NCI-H1092 (cell line): ENCODE measurements around the gene PDE11A.

Source experiments
- DNase-seq: peaks from one replicate; lab custom pipeline; 2025; lab: John Stamatoyannopoulos, UW

Gene PDE11A

DNA sequence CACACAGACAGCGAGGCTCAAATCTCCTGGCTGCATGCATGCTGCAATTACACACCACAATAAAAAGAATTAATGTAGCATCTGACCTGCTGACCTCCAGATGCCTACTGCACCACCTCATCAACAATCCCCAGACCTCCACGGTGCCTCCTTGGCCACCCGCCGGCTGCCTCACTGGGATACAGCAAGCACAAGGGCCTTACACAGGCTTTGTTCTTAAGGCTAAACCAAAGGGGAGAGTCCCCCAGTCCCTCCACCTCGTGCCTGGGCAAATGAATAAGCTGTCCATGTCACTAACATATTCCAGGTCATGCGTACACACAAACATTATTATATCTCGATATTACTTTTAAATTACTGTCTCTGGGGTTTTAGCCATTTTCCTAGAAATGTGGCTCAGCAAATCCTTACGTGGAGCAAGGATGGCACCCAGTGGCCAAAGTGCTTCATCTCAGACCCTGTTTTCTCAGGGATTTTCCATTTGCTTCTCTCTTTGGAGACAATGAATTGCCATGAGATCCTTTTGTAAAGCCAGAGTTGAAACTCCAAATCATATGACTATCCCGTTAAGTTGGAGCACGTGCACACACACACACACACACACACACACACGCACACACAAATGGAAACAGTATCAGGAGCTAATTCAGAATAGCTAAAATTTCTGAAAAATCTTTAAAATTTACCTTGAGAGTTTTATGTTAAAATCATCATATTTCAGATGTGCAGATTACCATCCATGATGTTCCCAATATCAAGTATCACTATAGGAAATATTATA is 313.8 kb downstream of the PDE11A start:
- no peak for DNase-seq

DNA sequence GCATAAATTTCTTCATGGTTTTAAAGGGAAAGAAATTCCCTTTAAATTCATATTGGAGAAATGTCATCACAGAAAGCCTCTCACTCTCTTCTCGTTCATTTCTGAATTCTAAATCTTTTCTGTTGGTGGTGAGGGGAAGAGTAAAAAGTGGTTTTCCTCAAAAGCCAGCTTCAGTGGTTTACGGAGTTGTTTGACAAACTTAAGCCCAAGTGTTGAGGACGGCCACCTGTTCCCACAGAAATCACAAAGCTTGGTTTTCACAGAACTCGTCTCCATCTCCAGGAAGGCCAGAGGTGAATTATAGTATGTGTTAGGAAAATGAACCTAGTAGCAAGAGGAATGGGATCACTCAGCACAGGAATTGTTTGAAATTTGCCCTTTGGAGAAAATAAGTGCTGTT is 316.2 kb downstream of the PDE11A start:
- DNase-seq, result no peak

DNA sequence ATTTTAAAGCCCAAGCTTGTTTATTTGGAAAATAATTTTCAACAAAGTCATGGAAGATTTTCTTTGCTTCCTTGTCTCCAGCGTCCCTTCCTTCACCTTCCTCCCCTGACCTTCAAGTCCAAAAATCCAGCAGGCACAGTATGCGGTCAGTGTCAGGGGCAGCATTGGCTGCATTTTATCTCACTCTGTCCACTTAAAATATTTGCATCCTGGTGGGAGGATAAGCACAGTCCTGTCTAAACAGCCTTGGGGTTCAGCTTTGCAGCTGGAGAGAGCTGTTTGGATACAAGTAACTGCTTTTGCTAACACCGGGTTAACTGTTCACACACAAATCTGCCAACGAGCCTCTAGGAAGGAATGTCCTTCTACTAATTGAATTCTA is 318.1 kb downstream of the PDE11A start:
- no peak for DNase-seq

DNA sequence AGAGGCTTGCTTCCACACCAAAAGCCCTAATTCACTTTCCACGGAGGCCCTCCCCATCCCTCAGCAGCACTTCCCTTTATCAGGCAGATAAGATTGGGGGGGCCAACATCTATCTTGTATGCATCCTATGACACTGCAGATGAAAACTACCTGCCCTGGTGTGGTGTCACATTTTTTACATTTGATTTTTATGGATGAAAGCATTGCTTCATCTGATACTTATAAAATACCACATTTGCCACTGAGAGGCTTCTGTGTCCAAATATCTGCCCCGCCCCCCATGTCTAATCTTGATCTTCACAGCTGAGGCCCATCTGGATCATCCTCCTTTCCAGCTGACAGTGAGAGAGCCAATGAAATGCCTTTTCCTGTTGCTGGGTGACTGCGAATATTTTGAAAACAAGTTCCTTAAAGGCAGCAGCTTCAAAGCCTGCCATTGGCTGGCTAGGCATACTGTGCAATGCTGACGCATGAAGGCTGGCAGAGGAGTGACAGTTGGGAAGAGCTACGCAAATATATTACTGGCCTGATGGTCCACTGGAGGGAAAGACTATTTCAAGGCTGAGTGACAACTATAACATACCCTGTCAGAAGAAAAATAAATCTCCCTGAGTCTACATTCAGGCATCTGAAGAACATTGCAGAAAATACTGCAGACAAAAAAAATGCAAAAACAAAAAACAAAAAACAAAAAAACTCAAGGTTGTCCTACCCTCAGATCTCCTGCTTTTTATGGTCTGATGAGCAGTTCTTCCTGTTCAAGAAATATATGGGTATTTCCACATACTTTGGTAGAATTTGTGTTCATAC is 318.7 kb downstream of the PDE11A start:
- no peak for DNase-seq

DNA sequence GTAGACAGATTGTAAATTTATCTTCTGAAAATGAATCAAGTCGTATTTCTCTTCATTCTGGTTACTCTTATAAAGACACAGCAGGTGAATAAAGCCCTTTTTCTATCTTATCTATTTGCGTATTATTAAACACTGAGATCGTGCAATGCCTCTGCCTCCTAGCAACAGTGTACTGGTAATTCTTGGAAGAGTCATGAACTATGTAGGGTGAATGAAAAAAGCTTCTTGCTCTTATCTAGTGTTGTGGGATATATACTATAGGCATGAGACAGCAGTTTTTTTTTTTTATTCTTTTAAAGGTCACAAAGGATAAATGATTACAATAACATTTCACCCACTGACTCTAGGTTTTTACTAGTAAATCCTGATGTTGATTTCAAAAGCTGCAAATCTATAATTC is 324.2 kb downstream of the PDE11A start:
- DNase-seq, result no peak

DNA sequence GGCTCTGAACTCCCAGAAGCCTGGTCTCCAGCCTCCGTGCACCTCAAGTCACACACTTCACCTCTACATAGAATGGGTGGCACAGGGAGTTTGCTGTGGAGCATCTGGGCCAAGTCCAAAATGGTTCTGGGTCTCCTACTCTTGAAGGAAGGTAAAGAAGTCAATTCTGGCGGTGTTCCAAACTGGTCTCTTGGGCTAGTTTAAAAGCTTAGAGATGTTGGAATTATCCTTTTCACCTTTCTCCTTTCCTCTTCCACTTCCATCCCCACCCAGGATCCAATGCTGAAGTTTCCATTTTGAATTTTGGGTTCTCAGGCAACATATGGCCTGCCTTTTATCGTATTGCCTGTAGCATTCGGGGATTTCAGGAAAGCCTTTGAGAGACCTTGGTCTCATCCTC is 325.2 kb downstream of the PDE11A start:
- DNase-seq, result no peak

DNA sequence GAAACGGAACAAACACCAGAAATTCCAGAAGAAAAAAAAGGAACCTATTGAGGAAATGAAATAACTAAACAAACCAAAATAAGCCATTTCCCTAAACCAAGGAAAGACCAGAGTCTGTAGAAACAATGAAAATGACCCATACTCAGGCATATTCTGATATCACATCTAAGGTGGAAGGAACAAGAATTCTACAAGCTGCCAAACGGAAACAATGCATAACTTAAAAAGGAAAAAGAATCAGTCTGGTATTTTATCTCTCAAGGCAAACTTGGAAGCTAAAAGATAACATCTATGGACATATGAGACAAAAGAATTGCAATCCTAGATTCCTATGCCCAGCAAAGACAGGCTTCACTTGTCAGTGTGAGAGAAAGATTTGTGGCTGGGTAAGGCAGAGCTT is 326.2 kb downstream of the PDE11A start:
- no peak for DNase-seq

DNA sequence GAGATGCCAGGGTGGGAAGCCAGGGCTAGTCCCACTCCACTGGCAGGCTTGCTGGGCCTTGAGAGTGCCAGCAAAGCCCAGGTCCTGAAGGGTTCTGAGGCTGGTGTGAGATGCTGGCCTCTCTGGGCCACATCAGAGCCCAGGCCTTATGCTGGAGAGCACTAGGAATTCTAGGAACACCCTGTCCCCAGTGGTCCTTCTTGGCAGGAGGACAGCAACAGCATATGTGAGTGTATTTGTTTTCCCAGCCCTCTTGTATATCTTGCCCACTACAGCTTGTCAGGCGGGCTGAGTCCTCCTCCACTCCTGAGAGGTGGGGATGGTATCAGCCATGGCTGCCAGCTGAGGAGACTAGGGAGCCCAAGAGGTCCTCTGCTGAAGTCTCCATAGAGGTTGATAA is 327.0 kb downstream of the PDE11A start:
- no peak for DNase-seq

DNA sequence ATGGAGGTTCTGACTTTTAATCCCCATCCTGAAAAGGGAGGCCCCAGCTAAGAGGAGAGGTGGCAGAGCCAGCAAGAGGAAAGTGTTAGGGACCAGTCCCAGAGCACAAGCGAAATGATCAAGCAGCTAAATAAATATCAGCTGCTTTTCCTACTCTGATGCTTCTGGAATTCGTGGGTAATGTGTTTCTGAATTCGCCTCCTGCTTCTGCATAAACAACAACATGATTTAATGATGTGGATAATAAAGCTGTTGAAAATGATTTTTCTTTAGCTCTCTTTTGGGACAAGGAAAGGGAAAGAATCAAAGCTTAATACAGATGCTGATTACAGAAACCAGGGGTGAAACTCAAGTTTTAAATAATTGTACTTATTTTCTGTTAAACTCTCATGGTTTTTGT is 329.7 kb downstream of the PDE11A start:
- DNase-seq, result no peak

DNA sequence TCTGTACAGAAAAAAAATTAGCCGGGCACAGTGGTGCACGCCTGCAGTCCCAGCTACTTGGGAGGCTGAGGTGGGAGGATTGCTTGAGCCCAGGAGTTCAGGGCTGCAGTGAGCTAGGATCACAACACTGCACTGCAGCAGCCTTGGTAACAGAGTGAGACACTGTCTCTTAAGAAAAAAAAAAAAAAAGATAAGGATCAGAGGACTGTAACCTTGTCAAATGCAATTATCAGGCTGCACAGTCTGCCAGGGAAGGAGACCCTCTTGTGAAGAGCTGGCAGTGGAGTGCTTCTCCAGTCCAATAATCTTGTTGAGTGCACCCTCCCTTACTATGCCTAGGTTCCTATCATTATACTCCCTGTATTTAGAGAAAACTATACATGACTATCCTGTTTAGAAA is 330.7 kb downstream of the PDE11A start:
- DNase-seq, result no peak

DNA sequence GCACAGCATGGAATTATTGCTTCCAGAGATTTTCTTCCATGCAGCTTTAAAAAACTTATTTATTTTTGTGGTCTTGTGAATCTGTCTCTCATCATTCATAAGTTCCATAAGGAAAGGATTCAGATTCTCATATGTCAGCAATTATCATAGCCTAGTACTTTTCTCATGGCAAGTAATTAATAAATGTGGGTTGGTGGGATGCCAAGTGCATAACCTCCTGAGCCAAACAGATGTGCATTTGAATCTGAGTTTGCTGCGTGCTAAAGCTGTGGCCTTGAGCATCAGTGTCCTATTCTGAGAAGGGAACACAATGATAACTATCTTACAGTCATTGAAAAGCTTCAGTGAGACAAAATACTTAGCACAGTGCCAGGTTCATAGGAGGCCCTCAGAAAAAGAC is 331.9 kb downstream of the PDE11A start:
- no peak for DNase-seq

DNA sequence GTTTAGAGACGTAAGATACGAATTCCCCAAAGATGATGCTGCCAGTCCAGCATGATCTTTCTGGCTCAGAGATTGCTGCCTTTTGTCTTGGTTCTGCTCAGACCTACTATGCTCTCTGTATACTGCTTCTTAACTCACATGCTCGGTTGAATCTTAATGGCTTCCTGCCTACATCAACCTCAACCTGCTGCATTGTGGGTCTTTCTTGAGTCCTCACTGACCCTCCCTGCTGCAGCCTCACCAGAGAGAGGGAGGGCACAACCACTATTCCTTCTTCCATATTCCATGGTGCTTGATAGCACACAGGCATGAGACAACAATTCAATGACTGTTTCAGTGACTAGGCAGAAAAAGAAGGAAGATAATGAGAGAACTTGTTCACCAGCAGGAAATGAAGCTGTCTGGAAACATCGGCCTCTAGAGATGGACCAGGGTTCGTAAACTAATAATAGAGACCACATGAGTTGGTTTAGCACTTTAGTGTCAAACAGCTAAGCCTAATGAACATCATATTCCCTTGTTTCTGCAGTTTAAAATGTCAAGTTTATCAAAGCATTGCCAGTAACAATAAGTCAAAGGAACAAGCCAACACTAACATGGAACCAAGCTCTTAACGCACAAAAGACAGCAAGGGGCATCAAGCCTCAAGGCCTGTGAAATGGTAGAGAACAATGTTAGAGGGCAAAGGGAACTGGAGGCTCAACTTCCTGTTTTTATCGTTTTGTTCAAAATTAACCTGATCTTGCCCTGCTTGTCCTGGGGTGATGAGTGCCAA is 333.9 kb downstream of the PDE11A start:
- no peak for DNase-seq

DNA sequence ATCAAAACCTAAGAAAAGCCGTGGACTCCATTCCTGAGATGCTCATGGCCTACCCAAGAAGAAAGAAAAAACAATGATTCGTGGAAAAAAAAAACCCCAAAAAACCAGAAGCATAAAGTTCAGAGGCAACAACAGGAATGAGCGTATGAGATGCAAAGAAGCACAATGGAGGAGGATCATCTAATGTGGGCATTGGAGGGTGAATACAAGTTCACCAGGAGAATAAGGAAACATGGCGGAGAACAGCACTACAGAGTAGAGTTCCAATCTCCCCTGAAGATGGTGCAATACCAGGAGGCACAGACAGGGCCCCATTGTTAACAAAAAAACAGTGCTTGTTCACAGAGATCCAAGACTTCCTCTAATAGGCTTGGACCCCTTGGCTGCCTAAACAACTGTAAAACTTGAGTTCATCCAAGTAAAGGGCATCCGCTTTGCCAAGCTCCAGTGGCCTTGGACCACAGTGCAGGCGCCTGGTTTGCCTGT is 337.2 kb downstream of the PDE11A start:
- DNase-seq, result no peak

DNA sequence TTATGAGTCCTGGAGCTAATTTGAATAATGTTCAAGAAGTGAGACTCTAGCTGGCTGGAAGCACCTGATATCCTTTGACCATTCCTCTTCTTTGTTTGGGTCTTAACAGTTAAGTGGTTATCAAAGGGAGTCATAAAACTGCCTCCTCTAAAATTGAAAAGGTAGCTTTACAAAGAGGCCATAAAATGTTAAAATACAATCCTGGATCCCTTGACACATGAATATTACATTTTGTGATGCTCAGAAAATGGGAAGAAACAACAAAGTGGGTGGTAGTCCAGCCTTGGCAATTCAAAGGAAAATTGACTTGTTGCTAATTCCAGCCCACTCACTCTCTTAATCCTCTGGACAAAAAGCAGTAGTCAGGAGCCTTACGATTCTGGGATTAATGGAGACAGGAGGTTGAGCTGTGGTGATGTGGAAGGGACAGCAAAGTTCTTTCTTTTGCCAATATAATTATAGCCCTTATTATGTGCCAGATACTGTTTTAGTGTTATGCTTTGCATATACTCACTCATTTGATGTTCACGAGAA is 339.2 kb downstream of the PDE11A start:
- no peak for DNase-seq

DNA sequence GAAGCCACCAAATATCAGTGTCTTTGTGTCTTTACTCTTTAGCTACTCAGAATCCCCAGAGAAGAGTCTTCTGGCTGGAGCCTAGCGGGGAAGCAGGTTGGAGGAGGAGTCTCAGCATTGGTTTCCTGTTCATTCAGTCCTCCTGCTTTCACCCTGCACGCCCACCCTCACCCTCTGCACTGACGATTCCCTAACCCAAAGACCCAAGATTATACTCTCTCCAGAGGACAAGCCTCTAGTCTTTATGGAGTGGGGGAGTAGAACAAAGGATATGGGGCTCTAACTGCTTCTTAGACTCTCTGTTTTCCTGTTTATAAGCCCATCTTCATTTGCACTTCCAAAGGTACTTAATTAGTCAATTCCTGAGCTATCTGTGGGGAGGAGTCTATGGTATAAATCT is 341.2 kb downstream of the PDE11A start:
- DNase-seq, result no peak

DNA sequence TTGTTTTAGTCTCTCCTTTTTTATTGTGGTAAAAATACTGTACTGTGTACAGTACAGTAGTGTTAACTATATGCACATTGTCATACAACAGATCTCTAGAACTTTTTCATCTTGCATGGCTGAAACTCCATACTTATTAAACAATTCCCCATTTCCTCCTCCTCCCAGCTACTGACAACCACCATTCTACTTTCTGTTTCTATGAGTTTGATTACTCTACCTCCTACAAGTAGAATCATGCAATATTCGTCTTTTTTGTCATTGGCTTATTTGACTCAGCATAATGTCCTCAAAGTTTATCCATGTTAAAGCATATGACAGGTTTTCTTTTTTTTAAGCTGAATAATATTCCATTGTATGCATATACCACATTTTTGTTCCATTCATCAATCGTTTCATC is 341.8 kb downstream of the PDE11A start:
- no peak for DNase-seq

DNA sequence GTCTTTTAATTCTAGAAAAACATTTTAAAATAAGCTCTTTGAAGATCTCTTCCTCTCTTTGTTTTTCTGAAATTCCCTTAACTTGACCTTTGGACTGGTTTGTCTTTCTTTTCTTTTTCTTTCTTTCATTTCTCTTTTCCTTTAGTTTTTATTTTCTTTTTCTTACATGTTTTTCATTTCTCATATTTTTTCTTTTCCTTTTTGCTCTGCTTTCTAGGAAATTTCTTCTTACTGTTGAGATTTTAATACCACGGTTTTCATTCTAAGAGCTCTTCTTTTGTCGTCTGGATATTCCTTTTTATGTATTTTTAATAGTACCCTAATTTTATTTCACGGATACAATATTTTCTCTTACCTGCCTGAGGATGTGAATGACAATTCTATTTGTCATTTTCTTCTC is 342.2 kb downstream of the PDE11A start:
- DNase-seq, result no peak

DNA sequence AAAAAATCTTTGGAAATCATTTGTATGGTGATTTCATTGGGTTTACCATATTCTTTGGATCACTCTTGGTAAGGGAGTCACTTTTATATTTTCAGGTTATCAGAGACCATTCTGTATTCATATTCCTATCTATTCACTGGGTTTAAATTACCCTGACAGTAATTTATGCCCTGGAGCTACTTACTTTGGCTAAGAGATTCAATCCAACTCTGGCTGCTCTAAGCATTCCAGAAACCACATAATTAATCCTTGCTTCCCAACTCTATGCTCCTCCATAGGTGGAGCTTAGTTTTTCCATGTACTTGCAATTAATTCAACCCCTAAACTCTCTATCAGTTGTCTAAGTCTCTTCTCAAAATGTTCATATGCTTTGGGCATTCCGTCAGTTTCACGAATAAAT is 343.7 kb downstream of the PDE11A start:
- no peak for DNase-seq

DNA sequence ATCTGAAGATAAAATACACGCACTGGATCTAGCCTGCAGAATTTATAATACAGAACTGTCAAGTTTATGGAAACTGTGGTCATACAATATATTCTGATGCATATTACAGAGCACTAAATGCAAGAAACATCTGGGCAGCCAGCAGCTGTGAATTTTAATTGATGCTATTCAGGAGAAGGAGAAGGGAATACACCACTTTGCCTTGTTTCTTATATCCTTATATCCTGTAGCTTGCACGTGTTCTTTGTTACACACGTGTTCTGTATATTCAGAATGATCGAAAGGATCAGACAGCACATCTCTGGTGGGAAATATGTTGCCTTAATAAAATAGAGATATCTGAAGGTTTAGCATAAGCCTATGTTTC is 344.2 kb downstream of the PDE11A start:
- DNase-seq, result no peak

DNA sequence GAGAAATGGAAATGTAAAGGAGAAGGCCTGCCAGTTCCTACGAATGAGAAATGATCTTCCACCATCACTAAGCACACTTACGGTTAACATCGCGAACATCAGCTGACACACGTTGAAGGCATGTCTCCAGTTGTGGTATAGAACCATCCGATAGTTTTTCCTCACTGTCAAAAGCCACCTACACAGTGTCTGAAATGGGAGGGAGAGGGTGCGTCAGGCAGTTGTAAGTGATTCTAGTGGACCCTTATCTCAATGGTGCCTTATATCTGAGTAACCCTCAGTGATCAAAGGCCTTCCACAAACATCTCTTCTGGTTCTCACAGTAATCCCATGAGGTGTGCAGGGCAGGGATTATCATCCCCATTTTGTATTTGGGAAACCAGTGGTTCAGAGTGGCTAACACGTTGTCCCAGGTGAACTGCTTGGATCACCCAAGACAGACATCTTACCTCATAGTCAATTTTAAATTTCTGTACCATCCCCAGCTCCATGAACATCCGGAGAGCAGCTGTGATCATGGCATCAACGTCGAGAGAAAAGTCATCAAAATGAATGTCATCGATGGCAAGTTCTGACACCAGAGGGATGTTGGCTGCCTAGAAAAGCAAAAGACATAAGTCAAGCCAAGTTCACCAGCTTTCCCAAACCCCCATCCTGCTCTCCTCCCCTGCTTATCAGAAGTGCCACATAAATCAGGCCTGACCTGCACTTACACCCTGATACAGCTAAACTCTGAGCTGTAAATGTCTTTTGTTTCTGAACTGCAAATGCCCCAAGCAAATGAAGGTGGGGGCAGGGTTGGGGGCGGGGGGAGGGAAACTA is 344.8 kb downstream of the PDE11A start:
- no peak for DNase-seq

DNA sequence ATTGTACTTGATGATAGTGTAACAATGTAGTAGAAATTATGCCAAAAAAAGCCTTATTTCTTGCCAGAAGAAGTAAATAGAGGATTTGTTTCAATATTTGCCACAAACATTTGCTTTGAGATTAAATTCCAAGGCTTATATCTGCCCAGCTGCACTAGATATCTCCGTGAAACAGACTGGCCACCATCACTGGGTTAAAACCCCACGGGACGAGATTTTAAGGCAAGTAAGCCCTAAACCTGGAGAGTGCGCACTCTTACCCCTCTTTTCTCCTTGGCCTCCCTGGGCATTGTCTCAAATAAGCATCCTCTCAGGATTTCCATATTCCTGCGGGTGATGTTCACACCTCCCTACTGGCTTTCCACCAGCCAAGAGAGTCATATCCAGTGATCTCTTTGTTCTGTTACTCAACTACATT is 345.6 kb downstream of the PDE11A start:
- DNase-seq, result no peak
